HL-60/S4 treated with phorbol 12-myristate 13-acetate at 8.2 ng/mL for 4 days and 3 days (cell line): ENCODE data around the gene NEDD4L.
"Not testable (repeated sequence)": the region's sequence is repeated elsewhere in the genome, so short reads cannot be mapped to it uniquely, and the experiment has no call there.

Experiments used
- in situ Hi-C: fragments of 300-500 bp; cut with MboI; formaldehyde crosslinking; loops from 2 replicates; pipeline ENCODE4 v1.15.0; 2022; ENCODE audit warnings: low sequenced_read_pairs

Gene NEDD4L

GRCh38 chr18:58026395-58026794 is 17.6 kb upstream of the NEDD4L start:
- in situ Hi-C loops: no loop called here

DNA sequence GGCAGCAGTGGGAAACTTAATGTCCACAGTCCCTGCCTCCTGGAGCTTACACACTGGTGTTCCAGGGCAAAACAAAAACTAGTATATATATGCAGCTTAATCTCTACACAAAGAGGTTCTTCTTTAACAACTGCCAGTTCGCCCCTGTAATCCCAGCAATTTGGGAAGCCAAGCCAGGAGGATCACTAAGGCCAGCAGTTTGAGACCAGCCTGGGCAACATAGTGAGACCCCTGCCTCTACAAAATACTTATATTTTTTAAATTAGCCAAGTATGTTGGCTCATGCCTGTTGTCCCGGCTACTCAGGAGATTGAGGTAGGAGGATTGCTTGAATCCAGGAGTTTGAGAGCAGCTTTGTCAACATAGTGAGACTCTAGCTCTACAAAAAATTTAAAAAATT is 17.2 kb upstream of the NEDD4L start:
- in situ Hi-C loops: no loop called here

DNA sequence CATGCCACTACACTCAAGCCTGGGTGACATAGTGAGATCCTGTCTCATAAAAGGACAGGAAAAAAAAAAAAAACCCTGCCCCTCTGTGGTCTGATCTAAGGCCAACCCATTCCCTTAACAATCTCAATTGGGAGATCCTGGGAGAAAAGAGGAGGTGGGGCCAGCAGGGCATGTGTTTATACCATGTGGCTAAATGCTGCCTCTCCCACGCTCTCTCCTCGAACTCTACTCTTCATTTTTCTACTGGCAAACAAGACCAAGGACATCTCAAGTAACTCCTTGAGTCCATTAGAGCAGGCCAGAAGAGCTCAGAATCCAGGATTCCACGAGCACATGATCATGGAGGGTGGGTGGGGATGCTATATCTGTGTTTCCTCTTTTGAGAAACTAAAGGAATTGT is 16.7 kb upstream of the NEDD4L start:
- in situ Hi-C loops: no loop called here

- in situ Hi-C loops: no loop called here
These were observed 15.8 kb upstream of the NEDD4L start for GRCh38 chr18:58028109-58028784.

DNA sequence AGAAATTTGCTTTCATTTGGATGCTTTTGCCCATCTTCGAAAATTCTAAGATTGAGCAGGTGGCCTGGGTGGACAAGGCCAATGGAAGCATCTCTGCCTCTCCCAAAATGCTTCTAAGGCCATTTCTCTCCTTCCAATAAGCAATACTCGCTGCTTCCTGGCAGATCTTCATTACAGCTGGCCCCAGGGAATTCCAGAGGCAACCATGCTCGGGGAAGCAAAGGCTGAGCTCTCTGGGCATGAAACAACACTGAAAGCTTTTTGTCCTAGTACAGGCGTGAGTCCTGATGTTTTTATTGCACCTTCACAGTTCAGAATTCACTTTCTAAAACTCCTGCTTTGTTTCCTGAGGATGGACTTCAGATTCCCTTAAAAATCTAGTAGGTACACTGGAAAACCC is 11.8 kb upstream of the NEDD4L start:
- in situ Hi-C loops: no loop called here

GRCh38 chr18:58033216-58033615 is 10.8 kb upstream of the NEDD4L start:
- in situ Hi-C loops: no loop called here

DNA sequence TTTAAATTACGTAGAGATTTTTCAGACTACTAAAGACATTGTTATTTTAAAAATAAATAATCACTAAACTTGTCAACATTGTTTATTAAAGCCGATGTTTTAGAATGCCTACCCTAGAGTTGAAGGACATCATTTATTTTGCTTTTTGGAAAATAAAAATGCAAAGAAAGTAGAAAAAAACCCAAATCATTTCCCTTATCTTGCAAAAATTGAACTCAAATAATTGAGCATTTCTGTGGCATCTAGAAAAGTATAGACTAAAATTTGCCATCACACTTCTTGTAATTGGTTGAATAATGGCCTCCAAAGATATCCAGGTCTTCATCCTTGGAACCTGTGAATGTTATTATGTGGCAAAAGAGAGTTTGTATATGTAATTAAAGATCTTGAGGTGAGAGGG is 9.7 kb upstream of the NEDD4L start:
- in situ Hi-C loops: no loop called here

DNA sequence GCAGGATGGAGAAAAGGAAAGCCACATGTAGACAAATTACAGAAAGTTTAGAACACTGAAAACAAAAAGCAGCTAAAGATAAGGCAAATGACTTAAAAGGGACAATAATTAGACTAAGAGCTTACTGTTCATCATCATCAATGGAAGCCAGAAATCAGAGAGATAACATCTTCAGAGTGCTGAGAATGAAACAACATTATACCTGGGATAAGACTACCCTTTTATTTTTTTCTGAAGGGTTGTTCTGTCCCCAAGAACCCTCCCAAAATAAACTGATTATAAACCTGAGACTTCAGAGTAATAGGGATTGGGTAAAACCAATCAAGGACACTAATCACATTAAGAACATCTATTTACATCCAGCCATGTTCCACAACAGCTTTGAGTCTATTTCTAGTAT is 6.9 kb upstream of the NEDD4L start:
- in situ Hi-C loops: no loop called here

GRCh38 chr18:58038063-58038462 is 6.0 kb upstream of the NEDD4L start:
- in situ Hi-C loops: no loop called here

- in situ Hi-C loops: no loop called here
These were observed 2.4 kb upstream of the NEDD4L start for GRCh38 chr18:58041633-58042032.

- in situ Hi-C loops: no loop called here
These were observed 1.1 kb upstream of the NEDD4L start for GRCh38 chr18:58042826-58043490.

- in situ Hi-C loops: no loop called here
These were observed 580 bp downstream of the NEDD4L start for GRCh38 chr18:58044370-58045241.

DNA sequence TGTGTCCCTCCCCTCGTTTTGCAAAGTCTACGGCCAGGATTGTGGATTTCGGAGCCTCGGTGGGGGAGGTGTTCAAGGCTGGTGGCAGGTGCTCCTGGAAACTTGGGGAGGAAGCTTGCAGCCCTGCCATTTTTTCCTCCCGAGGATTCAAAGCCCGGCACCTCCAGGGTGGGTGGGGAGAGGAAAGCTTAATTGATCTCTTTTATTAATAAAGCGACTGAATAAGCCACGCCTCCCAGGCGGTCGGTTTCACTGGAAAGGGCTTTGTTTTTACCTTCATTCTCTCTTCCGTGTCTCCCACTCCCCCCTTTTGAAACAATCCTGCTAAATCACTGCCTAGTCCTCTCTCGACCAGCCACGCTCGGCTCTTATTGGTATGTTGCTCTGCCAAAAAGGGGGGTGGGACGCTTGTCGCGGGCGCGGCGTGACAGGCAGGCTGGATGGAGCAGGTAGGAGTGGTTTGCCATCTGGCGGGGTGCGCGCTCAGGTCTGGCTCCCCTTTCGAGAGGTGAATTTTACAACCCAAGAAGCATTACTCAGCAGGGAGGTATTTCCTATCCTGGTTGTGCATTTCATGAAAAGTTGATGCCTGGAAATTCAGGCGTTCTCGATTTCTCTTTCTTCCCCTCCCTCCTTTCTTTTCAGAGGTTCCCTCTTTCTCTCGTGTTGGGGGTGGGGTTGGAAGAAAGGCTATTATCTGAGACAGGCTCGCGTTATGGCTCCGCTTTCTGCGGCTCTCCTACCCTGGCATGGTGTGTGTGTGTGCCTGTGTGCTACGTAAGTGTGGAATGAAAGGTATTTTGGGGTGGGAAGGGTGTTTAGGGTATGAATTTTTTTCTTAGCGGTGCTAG is 1.4 kb downstream of the NEDD4L start:
- in situ Hi-C loops: no loop called here

DNA sequence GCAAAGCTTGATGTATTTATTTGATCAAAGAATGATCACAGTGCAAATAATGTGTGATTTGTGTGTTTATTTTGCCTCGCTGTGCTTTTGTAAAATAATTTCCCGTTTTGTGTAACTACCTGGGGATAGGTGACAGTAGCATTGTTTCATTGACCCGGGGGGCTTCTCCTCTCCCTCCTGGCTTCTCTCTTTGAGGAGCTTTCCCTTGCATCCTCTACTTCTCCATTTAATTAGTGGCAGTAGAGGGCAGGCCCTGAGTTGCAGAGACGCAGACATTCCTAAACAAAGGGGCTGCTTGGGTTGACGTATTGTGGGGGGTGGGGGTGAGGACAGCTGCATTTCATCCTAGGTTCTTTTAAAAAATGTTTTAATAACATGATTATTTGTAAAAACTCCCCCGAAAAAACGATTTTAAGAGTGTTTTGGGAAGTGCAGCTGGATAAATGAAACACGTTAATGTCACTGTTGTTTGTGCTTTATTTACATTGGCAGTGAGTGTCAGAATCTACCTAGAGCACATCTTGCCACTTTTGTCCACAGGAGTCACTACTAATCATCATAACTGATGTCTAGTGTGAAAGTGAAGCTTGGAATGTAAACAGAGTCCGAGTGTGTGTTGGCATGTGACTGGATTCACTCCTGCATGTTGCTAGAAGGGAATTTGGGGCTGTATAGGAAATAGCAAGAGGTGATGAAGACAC is 2.2 kb downstream of the NEDD4L start:
- in situ Hi-C loops: no loop called here

DNA sequence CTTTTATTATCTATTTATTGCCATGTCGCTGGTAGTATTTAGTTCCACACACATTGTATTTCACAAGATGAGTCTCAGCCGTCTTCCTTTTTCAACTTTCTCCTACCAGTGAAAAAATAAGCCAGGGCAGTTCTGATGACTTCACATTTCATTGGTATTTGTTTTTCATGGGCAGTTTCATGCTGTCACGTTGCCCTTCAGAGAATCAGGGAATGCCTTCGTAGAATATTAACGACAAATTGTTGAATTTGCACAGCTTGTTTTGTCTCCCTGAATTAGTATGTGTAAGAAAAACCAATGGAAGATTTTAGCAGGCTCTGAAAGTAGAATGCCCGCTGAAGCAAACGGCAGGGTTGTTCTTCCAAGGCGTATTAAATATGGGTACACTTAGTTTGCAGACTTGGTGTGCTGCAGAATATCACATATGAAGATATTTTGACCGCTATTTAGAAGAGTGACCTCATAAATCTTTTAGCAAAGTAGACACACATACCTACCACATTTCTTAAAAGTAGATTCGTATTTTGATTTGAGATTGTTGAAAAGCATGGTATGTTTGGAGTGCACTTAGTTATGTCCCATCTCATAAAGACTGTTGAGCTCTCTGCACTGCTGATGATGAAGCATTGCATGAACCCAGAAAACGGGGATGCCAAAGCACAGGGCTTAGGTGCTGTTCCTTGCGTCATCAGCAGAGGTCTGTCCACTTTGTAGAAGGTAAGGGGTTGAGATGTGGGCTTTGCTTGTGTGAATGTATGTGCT is 2.9 kb downstream of the NEDD4L start:
- in situ Hi-C loops: no loop called here

DNA sequence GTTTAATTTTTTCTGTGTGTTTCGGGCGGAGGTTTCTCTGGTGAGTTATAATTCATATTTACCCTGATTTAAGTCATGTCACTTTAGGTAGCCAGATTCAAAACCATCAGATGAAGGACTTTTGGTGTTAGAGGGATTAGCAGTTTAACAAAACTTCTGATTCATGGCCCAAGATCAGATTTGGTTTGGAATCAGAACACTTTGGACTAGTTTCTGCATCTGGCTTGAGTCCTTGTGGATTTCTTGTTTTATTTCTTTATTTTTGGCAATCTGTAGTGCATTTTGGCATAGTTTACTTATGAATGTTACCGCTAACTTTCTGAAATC is 3.5 kb downstream of the NEDD4L start:
- in situ Hi-C loops: no loop called here

GRCh38 chr18:58048081-58048642 is 4.1 kb downstream of the NEDD4L start:
- in situ Hi-C loops: no loop called here

DNA sequence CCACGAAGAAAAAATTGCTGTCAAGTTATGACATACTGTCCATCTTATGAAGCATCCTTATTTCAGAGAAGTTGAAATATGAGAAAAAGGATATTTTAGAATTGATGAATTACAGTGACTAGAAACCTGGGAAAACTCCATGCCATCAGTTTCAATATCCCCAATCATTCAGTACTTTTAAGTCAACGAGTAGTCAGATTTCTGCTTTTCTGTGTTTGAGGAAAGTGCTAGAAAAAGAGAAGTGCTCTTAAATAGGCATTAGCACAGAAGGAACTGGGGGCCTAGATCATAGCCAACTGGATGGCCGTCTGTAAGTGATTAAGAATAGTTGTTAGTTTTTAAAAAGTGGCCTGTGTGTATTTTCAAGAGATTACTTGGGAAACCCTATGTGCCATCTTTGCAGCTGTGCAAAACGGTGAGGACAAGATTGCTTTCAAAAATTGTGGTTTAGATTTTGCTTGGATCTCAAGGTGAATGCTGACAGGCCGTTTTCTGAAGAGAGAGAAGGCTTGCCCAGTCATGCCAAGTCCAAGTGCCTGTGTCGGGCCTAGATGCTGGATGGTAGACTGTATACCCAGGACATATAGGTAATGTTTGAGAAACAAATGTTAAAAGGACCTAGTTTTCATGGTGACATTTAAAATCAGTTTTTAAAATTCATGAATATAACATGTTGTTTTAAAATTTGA is 5.1 kb downstream of the NEDD4L start:
- in situ Hi-C loops: no loop called here

DNA sequence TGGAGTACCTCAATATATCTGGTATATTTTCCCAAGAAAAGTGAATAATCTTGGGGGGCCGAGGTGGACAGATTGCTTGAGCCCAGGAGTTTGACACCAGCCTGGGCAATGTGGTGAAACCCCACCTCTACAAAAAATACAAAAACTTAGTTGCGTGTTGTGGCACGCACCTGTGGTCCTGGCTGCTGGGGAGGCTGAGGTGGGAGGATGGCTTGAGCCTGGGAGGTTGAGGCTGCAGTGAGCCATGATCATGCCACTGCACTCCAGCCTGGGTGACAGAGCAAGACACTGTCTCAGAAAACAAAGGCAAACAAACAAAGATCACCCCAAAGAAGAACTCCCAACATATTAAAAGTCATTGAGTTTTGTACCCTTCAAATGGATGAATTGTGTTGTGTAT is 6.9 kb downstream of the NEDD4L start:
- in situ Hi-C loops: not testable (repeated sequence)
